Choroid plexus epithelial cell (primary cell): Measurements from ENCODE around the gene GNPTAB.
A peak's percentile ranks its signal among the peaks of the same experiment; 100 is the strongest.

ENCODE experiments used
- DNase-seq: peaks from one replicate; pipeline ENCODE4 v3.0.0-alpha.2; 2010; ENCODE audit warnings: low read depth
- H3K4me3 ChIP-seq: 2 replicates; pipeline ENCODE4 v1.5.1; 2011; ENCODE audit warnings: low read depth, mild to moderate bottlenecking, control low read depth, low read length, moderate library complexity
- CTCF ChIP-seq: conservative IDR thresholded peaks from 2 replicates; pipeline ENCODE4 v1.5.1; 2011; ENCODE audit warnings: low read depth, mild to moderate bottlenecking, control low read depth, inconsistent platforms, low read length, moderate library complexity

GNPTAB gene

GRCh38 chr12:101707131-101707782 is 123.5 kb downstream of the GNPTAB start:
- no peak overlapping the region for H3K4me3 ChIP-seq
- DNase-seq = peak; percentile 30
- no peak for TF ChIP-seq CTCF

- no peak overlapping the region for H3K4me3 ChIP-seq
- TF ChIP-seq CTCF = no peak
- no peak for DNase-seq
Observed at GRCh38 chr12:101706403-101706802, 124.4 kb downstream of the GNPTAB start.

GRCh38 chr12:101703487-101703886 is 127.3 kb downstream of the GNPTAB start:
- TF ChIP-seq CTCF = no peak
- no peak for DNase-seq
- no peak overlapping the region for H3K4me3 ChIP-seq

GRCh38 chr12:101700299-101700820 is 130.4 kb downstream of the GNPTAB start:
- TF ChIP-seq CTCF = no peak
- H3K4me3 ChIP-seq = no peak overlapping the region
- no peak for DNase-seq

- DNase-seq = peak; percentile 20
Observed at GRCh38 chr12:101698800-101699347, 131.9 kb downstream of the GNPTAB start.

GRCh38 chr12:101697930-101698799 is 132.6 kb downstream of the GNPTAB start:
- peak overlapping the region; percentile 91 for H3K4me3 ChIP-seq
- peak; percentile 42 for DNase-seq
- no peak for TF ChIP-seq CTCF

More at GRCh38 chr12:101698800-101699347, 131.9 kb downstream of the GNPTAB start:
- peak; percentile 41 for TF ChIP-seq CTCF
- H3K4me3 ChIP-seq = peak overlapping the region; percentile 91
